HepG2 (cell line): ENCODE measurements around the gene IQCN.

ENCODE experiments used
- FOSL1 ChIP-seq: sonication (generic); formaldehyde crosslinking; IDR thresholded peaks from 2 replicates; pipeline ENCODE4 v1.9.0; 2021; ENCODE audit warnings: missing genetic modification reagents, borderline replicate concordance
- HNF4A ChIP-seq: sonication (generic); formaldehyde crosslinking; IDR thresholded peaks from 2 replicates; pipeline ENCODE4 v1.4.0; 2020; ENCODE audit warnings: missing genetic modification reagents
- NR2F6 ChIP-seq, 2 experiments: IDR thresholded peaks; 2 replicates each; pipeline ENCODE4 v1.6.1; 2016; ENCODE audit warnings: antibody characterized with exemption in 1 of 2, mild to moderate bottlenecking in 1 of 2
- ZNF609 ChIP-seq: sonication (generic); formaldehyde crosslinking; IDR thresholded peaks from 2 replicates; pipeline ENCODE4 v1.4.0; 2020; ENCODE audit warnings: mild to moderate bottlenecking, missing genetic modification reagents, borderline replicate concordance
- ZNF761 ChIP-seq: sonication (generic); formaldehyde crosslinking; conservative IDR thresholded peaks from 2 replicates; pipeline ENCODE4 v1.4.0; 2020; ENCODE audit warnings: mild to moderate bottlenecking, missing genetic modification reagents
- ZSCAN9 ChIP-seq: IDR thresholded peaks from 2 replicates; pipeline ENCODE4 v1.6.1; 2016; ENCODE audit warnings: borderline replicate concordance
- TF ChIP-seq, protein P1 (sequence below): IDR thresholded peaks from 2 replicates; pipeline ENCODE4 v1.6.1; 2012; ENCODE audit warnings: inconsistent platforms

DNA sequence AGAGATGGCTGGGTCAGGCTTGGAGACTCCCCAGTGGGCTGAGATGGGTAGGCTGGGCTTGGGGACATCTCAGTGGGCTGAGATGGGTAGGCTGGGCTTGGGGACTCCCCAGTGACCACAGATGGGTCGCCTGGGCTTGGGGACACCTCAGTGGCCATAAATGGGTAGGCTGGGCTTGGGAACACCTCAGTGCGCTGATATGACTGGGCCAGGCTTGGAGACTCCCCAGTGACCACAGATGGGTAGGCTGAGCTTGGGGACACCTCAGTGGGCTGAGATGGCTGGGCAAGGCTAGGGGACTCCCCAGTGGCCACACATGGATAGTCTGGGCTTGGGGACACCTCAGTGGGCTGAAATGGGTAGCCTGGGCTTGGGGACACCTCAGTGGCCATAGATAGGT lies 12.8 kb downstream of the IQCN start:
- TF ChIP-seq FOSL1 (CRISPR knock-in tag) (no peak), NR2F6 (IDR thresholded peaks at IDR 0.05) (no peak), NR2F6 (CRISPR knock-in tag; IDR thresholded peaks at IDR 0.05) (no peak), HNF4A (CRISPR knock-in tag) (no peak), ZSCAN9 (CRISPR knock-in tag) (no peak), ZNF761 (CRISPR knock-in tag) (no peak), ZNF609 (no peak)
- TF ChIP-seq, protein P1, sequence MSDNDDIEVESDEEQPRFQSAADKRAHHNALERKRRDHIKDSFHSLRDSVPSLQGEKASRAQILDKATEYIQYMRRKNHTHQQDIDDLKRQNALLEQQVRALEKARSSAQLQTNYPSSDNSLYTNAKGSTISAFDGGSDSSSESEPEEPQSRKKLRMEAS = no peak
